Measurements from ENCODE around the gene BOC. TPM values are rescaled to one million over a fixed set of nuclear protein-coding genes. Genes with fewer than 3 reads are reported as not detected.

Gene BOC
- total and polyA plus RNA-seq, 2 experiments from 2014 or later = 17.9 to 28.2 TPM

- H3K9me3 ChIP-seq (ENCODE audit: low read depth) = no peaks in the 10 kb centered on the region
- DNase-seq (ENCODE audit: low spot score) = no peak
- H4K20me1 ChIP-seq (ENCODE audit: insufficient read depth, poor library complexity, severe bottlenecking) = no peaks in the 10 kb centered on the region
- H3K27ac ChIP-seq = peak overlapping the region; percentile 57
- no peak overlapping the region for H3K4me3 ChIP-seq
- no peaks in the 10 kb centered on the region for H3K79me2 ChIP-seq
- TF ChIP-seq EZH2phosphoT487 (IDR thresholded peaks at IDR 0.05; ENCODE audit: low read depth, severe bottlenecking, unreplicated experiment) (no peak), CTCF (IDR thresholded peaks at IDR 0.05; ENCODE audit: poor library complexity) (no peak), EZH2 (IDR thresholded peaks at IDR 0.05; ENCODE audit: borderline replicate concordance) (no peak)
- 49% methylated on average over 10 of the region's 10 CpGs for WGBS (ENCODE audit: low lambda C conversion rate, missing lambda C conversion rate)
- H3K4me1 ChIP-seq (ENCODE audit: insufficient read depth) = peaks cover 13% of the 10 kb centered on the region
- H3K36me3 ChIP-seq (replicated peaks; ENCODE audit: insufficient read depth, low read depth) = no peaks in the 10 kb centered on the region
- H3K27me3 ChIP-seq = no peaks in the 10 kb centered on the region
- H3K9me2 ChIP-seq (replicated peaks; ENCODE audit: insufficient read depth) = no peaks in the 10 kb centered on the region
- no peak overlapping the region for H2AFZ ChIP-seq
- H3K4me2 ChIP-seq = no peak overlapping the region
Measured at GRCh38 chr3:113264283-113265131, 53.1 kb downstream of the BOC start.

GRCh38 chr3:113265231-113265630 is 53.9 kb downstream of the BOC start:
- Histone ChIP-seq H3K27me3 (no peaks in the 10 kb centered on the region), H3K79me2 (no peaks in the 10 kb centered on the region), H3K36me3 (replicated peaks; ENCODE audit: insufficient read depth, low read depth) (no peaks in the 10 kb centered on the region), H3K9me3 (ENCODE audit: low read depth) (no peaks in the 10 kb centered on the region), H3K4me3 (no peak overlapping the region), H3K4me2 (no peak overlapping the region), H3K27ac (peak overlapping the region; percentile 57), H2AFZ (no peak overlapping the region), H3K9me2 (replicated peaks; ENCODE audit: insufficient read depth) (no peaks in the 10 kb centered on the region), H3K4me1 (ENCODE audit: insufficient read depth) (peaks cover 13% of the 10 kb centered on the region), H4K20me1 (ENCODE audit: insufficient read depth, poor library complexity, severe bottlenecking) (no peaks in the 10 kb centered on the region)
- no peak for TF ChIP-seq EZH2 (IDR thresholded peaks at IDR 0.05; ENCODE audit: borderline replicate concordance)
- no peak for TF ChIP-seq CTCF (IDR thresholded peaks at IDR 0.05; ENCODE audit: poor library complexity)
- no peak for TF ChIP-seq EZH2phosphoT487 (IDR thresholded peaks at IDR 0.05; ENCODE audit: low read depth, severe bottlenecking, unreplicated experiment)
- no peak for DNase-seq (ENCODE audit: low spot score)
- 56% methylated on average over 5 of the region's 5 CpGs for WGBS (ENCODE audit: low lambda C conversion rate, missing lambda C conversion rate)

- no peak overlapping the region for H3K4me2 ChIP-seq
- no peak for TF ChIP-seq EZH2 (IDR thresholded peaks at IDR 0.05; ENCODE audit: borderline replicate concordance)
- no peak overlapping the region for H3K4me3 ChIP-seq
- H3K79me2 ChIP-seq = no peaks in the 10 kb centered on the region
- H3K36me3 ChIP-seq (replicated peaks; ENCODE audit: insufficient read depth, low read depth) = no peaks in the 10 kb centered on the region
- H3K27me3 ChIP-seq = no peaks in the 10 kb centered on the region
- WGBS (ENCODE audit: low lambda C conversion rate, missing lambda C conversion rate) = 73% methylated on average over 5 of the region's 5 CpGs
- peaks cover 13% of the 10 kb centered on the region for H3K4me1 ChIP-seq (ENCODE audit: insufficient read depth)
- no peaks in the 10 kb centered on the region for H3K9me3 ChIP-seq (ENCODE audit: low read depth)
- H3K9me2 ChIP-seq (replicated peaks; ENCODE audit: insufficient read depth) = no peaks in the 10 kb centered on the region
- no peak overlapping the region for H3K27ac ChIP-seq
- DNase-seq (ENCODE audit: low spot score) = no peak
- no peak overlapping the region for H2AFZ ChIP-seq
- no peaks in the 10 kb centered on the region for H4K20me1 ChIP-seq (ENCODE audit: insufficient read depth, poor library complexity, severe bottlenecking)
Measured at GRCh38 chr3:113266738-113267137, 55.4 kb downstream of the BOC start.

GRCh38 chr3:113268311-113268710 is 57.0 kb downstream of the BOC start:
- 88% methylated on average over 5 of the region's 5 CpGs for WGBS (ENCODE audit: low lambda C conversion rate, missing lambda C conversion rate)
- Histone ChIP-seq H3K79me2 (no peaks in the 10 kb centered on the region), H4K20me1 (ENCODE audit: insufficient read depth, poor library complexity, severe bottlenecking) (no peaks in the 10 kb centered on the region), H3K4me2 (no peak overlapping the region), H3K9me2 (replicated peaks; ENCODE audit: insufficient read depth) (no peaks in the 10 kb centered on the region), H3K4me3 (no peak overlapping the region), H3K9me3 (ENCODE audit: low read depth) (no peaks in the 10 kb centered on the region), H3K4me1 (ENCODE audit: insufficient read depth) (peaks cover 13% of the 10 kb centered on the region), H3K36me3 (replicated peaks; ENCODE audit: insufficient read depth, low read depth) (no peaks in the 10 kb centered on the region), H3K27ac (no peak overlapping the region), H3K27me3 (no peaks in the 10 kb centered on the region), H2AFZ (no peak overlapping the region)
- DNase-seq (ENCODE audit: low spot score) = no peak
- TF ChIP-seq CTCF (IDR thresholded peaks at IDR 0.05; ENCODE audit: poor library complexity) = no peak
- TF ChIP-seq EZH2phosphoT487 (IDR thresholded peaks at IDR 0.05; ENCODE audit: low read depth, severe bottlenecking, unreplicated experiment) = no peak
- TF ChIP-seq EZH2 (IDR thresholded peaks at IDR 0.05; ENCODE audit: borderline replicate concordance) = no peak
